Measurements from ENCODE around the gene EHBP1.

DNA sequence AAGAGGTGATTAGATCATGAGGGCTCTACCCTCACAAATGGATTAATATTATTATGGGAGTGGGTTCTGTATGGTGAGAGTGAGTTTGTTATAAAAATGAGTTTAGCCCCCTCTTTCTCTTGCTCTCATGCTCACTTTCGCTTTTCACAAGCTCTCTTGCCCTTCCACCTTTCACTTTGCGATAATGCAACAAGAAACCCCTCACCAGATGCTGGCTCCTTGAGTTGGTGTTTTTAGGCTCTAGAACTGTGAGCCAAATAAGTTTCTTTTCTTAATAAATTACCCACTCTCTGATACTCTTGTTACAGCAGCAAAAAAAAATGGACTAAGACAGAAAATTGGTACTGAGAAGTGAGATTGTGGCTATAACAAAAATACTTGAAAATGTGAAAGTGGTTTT, 106.5 kb downstream of the EHBP1 start:
- TF ChIP-seq, protein P1, sequence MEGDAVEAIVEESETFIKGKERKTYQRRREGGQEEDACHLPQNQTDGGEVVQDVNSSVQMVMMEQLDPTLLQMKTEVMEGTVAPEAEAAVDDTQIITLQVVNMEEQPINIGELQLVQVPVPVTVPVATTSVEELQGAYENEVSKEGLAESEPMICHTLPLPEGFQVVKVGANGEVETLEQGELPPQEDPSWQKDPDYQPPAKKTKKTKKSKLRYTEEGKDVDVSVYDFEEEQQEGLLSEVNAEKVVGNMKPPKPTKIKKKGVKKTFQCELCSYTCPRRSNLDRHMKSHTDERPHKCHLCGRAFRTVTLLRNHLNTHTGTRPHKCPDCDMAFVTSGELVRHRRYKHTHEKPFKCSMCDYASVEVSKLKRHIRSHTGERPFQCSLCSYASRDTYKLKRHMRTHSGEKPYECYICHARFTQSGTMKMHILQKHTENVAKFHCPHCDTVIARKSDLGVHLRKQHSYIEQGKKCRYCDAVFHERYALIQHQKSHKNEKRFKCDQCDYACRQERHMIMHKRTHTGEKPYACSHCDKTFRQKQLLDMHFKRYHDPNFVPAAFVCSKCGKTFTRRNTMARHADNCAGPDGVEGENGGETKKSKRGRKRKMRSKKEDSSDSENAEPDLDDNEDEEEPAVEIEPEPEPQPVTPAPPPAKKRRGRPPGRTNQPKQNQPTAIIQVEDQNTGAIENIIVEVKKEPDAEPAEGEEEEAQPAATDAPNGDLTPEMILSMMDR (conservative IDR thresholded peaks at IDR 0.05; ENCODE audit: low read depth in 2 of 2) = no peak
- no peak for TF ChIP-seq POLR2AphosphoS5 (IDR thresholded peaks at IDR 0.05; ENCODE audit: low read depth)

Measured in GM23338 (cell line).